HepG2 (cell line): Measurements from ENCODE around the gene COQ4. TPM values are rescaled to one million over a fixed set of nuclear protein-coding genes. Genes with fewer than 3 reads are reported as not detected.

Source experiments
- HCFC1 ChIP-seq: fragments of 150-350 bp; IDR thresholded peaks from 2 replicates; pipeline ENCODE4 v1.6.1; 2014; ENCODE audit warnings: low read depth, low read length
- MYNN ChIP-seq: sonication (generic); formaldehyde crosslinking; IDR thresholded peaks from 2 replicates; pipeline ENCODE4 v1.4.0; 2020; ENCODE audit warnings: mild to moderate bottlenecking, low read depth, missing genetic modification reagents
- NR2F1 ChIP-seq, 2 experiments: fragments of 450-650 bp in 1 of 2; formaldehyde crosslinking in 1 of 2; IDR thresholded peaks; 2 replicates each; pipeline versions ENCODE4 v1.5.0 to v1.6.1; 2016 to 2020; ENCODE audit warnings: mild to moderate bottlenecking in 1 of 2, missing compliant biosample characterization in 1 of 2, missing genetic modification reagents in 1 of 2, moderate library complexity in 1 of 2
- TGIF2 ChIP-seq: IDR thresholded peaks from 2 replicates; pipeline ENCODE4 v1.6.1; 2016; ENCODE audit warnings: control low read depth, missing compliant biosample characterization
- TOE1 ChIP-seq: sonication (generic); formaldehyde crosslinking; IDR thresholded peaks from 2 replicates; pipeline ENCODE4 v1.4.0; 2020; ENCODE audit warnings: mild to moderate bottlenecking, missing genetic modification reagents
- ZNF225 ChIP-seq: sonication (generic); formaldehyde crosslinking; IDR thresholded peaks from 2 replicates; pipeline ENCODE4 v1.4.0; 2020; ENCODE audit warnings: mild to moderate bottlenecking, missing genetic modification reagents
- ZNF3 ChIP-seq: IDR thresholded peaks from 2 replicates; pipeline ENCODE4 v1.7.0; 2017; ENCODE audit warnings: inconsistent platforms
- ZNF569 ChIP-seq: sonication (generic); formaldehyde crosslinking; IDR thresholded peaks from 2 replicates; pipeline ENCODE4 v1.5.0; 2020; ENCODE audit warnings: mild to moderate bottlenecking, missing genetic modification reagents, moderate library complexity, borderline replicate concordance
- ZNF746 ChIP-seq: sonication (generic); formaldehyde crosslinking; IDR thresholded peaks from 2 replicates; pipeline ENCODE4 v1.8.0; 2022; ENCODE audit warnings: mild to moderate bottlenecking, missing genetic modification reagents
- ZNF775 ChIP-seq: sonication (generic); formaldehyde crosslinking; IDR thresholded peaks from 2 replicates; pipeline ENCODE4 v1.4.0; 2020; ENCODE audit warnings: missing genetic modification reagents, mild to moderate bottlenecking, moderate library complexity, borderline replicate concordance
- ZSCAN31 ChIP-seq: sonication (generic); formaldehyde crosslinking; IDR thresholded peaks from 2 replicates; pipeline ENCODE4 v1.5.0; 2020; ENCODE audit warnings: low read depth, mild to moderate bottlenecking, missing genetic modification reagents
- polyA plus RNA-seq, 8 experiments: library from polyadenylated mRNA; depleted of rRNA in 3 of 8; stranded (reverse) in 7 of 8; unstranded in 1 of 8; fragments of >200 nt; fragmentation: Illumina TruSeq in 4 of 8; extraction: Trizol in 4 of 8; gene quantifications; 2 replicates each; pipeline versions ENCODE4 v1.2.1 to v1.2.3, GENCODE V29; 2011 to 2016; ENCODE audit warnings: low read depth in 4 of 8, missing spikeins in 1 of 8, mixed read lengths in 1 of 8; ENCODE audit not compliant: insufficient read depth in 1 of 8
- total RNA-seq, 5 experiments: library from RNA; depleted of rRNA; stranded (reverse); fragments of >200 nt; fragmentation: Illumina TruSeq; extraction: Trizol; gene quantifications; 2 replicates each; pipeline ENCODE4 v1.2.3, GENCODE V29; 2016; ENCODE audit warnings: low read depth in 1 of 5
- TF ChIP-seq, protein P1 (sequence below): sonication (generic); formaldehyde crosslinking; IDR thresholded peaks from 2 replicates; pipeline ENCODE4 v1.5.0; 2020; ENCODE audit warnings: mild to moderate bottlenecking, missing genetic modification reagents, moderate library complexity
- TF ChIP-seq, protein P2 (sequence below): sonication (generic); formaldehyde crosslinking; IDR thresholded peaks from 2 replicates; pipeline ENCODE4 v1.4.0; 2020; ENCODE audit warnings: missing genetic modification reagents, borderline replicate concordance
- TF ChIP-seq, protein P3 (sequence below): sonication (generic); formaldehyde crosslinking; IDR thresholded peaks from 2 replicates; pipeline ENCODE4 v1.4.0; 2020; ENCODE audit warnings: missing genetic modification reagents, mild to moderate bottlenecking, borderline replicate concordance
- TF ChIP-seq, protein P4 (sequence below): sonication (generic); formaldehyde crosslinking; IDR thresholded peaks from 2 replicates; pipeline ENCODE4 v1.4.0; 2020; ENCODE audit warnings: missing genetic modification reagents, mild to moderate bottlenecking, borderline replicate concordance

The COQ4 gene
- total and polyA plus RNA-seq, 2 of the 13 experiments (the other 11 are each of a cell fraction or from before 2014, with no cell fraction given) = 26.1 to 36.0 TPM

DNA sequence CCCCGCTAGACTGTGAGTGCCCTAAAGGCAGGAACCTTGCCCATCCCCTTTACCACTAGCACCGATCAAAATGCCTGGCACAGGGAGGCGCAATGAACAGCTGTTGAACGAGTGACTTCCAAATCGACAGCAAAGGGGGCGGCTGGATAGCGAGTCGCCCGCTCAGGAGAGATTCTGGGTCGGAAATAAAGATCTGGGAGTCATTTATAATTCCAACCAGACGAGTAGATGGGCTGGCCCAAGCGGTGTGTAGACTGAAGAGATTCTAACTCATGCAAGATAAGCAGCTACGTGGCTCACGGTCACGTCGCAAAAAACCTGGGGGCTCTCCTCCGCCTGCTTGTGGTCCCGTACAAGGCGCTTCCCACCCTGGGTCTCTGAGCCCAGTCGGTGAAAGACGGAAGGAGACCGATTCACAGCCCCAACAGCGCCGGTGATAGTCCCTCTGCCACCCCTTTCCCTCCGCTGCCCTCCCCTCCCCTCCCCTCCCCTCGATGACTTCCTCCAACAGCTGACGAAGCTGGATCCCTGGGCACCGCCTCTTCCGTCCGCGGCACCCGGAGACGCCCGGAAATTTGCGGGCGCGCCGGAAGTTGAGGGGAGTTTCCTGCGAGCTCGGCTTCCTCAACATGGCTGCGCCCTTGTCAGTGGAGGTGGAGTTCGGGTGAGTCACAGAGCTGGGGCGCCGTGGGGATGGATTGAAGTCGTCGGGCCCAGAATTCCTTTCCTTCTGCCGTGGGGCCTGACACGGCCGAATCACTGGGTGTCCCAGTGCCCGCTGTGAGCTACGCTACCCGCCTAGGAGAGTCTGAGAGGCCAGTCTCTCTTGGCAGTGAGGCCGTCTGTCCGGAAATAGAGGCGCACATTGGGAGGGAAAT, 48.4 kb downstream of the COQ4 start, which contains the start of gene URM1 (continued):
- 0 out of 2 replicates have a peak, but pooled peaks have one; percentile 56 for TF ChIP-seq ZNF225
- TF ChIP-seq, protein P1, sequence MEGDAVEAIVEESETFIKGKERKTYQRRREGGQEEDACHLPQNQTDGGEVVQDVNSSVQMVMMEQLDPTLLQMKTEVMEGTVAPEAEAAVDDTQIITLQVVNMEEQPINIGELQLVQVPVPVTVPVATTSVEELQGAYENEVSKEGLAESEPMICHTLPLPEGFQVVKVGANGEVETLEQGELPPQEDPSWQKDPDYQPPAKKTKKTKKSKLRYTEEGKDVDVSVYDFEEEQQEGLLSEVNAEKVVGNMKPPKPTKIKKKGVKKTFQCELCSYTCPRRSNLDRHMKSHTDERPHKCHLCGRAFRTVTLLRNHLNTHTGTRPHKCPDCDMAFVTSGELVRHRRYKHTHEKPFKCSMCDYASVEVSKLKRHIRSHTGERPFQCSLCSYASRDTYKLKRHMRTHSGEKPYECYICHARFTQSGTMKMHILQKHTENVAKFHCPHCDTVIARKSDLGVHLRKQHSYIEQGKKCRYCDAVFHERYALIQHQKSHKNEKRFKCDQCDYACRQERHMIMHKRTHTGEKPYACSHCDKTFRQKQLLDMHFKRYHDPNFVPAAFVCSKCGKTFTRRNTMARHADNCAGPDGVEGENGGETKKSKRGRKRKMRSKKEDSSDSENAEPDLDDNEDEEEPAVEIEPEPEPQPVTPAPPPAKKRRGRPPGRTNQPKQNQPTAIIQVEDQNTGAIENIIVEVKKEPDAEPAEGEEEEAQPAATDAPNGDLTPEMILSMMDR (CRISPR knock-in tag) = peak; percentile 33
- TF ChIP-seq NR2F1 (CRISPR knock-in tag; IDR thresholded peaks at IDR 0.05) = 0 out of 4 replicates have a peak, but pooled peaks of 1 of the 2 experiments have one; percentile 14
- 0 out of 2 replicates have a peak, but pooled peaks have one; percentile 41 for TF ChIP-seq TGIF2 (CRISPR knock-in tag)
- TF ChIP-seq HCFC1 = peak; percentile 50; the same call in 1 of the 2 replicates
- TF ChIP-seq, protein P2, sequence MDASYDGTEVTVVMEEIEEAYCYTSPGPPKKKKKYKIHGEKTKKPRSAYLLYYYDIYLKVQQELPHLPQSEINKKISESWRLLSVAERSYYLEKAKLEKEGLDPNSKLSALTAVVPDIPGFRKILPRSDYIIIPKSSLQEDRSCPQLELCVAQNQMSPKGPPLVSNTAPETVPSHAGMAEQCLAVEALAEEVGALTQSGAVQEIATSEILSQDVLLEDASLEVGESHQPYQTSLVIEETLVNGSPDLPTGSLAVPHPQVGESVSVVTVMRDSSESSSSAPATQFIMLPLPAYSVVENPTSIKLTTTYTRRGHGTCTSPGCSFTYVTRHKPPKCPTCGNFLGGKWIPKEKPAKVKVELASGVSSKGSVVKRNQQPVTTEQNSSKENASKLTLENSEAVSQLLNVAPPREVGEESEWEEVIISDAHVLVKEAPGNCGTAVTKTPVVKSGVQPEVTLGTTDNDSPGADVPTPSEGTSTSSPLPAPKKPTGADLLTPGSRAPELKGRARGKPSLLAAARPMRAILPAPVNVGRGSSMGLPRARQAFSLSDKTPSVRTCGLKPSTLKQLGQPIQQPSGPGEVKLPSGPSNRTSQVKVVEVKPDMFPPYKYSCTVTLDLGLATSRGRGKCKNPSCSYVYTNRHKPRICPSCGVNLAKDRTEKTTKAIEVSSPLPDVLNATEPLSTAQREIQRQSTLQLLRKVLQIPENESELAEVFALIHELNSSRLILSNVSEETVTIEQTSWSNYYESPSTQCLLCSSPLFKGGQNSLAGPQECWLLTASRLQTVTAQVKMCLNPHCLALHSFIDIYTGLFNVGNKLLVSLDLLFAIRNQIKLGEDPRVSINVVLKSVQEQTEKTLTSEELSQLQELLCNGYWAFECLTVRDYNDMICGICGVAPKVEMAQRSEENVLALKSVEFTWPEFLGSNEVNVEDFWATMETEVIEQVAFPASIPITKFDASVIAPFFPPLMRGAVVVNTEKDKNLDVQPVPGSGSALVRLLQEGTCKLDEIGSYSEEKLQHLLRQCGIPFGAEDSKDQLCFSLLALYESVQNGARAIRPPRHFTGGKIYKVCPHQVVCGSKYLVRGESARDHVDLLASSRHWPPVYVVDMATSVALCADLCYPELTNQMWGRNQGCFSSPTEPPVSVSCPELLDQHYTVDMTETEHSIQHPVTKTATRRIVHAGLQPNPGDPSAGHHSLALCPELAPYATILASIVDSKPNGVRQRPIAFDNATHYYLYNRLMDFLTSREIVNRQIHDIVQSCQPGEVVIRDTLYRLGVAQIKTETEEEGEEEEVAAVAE (CRISPR knock-in tag) = no peak
- no peak for TF ChIP-seq ZNF775
- TF ChIP-seq, protein P3, sequence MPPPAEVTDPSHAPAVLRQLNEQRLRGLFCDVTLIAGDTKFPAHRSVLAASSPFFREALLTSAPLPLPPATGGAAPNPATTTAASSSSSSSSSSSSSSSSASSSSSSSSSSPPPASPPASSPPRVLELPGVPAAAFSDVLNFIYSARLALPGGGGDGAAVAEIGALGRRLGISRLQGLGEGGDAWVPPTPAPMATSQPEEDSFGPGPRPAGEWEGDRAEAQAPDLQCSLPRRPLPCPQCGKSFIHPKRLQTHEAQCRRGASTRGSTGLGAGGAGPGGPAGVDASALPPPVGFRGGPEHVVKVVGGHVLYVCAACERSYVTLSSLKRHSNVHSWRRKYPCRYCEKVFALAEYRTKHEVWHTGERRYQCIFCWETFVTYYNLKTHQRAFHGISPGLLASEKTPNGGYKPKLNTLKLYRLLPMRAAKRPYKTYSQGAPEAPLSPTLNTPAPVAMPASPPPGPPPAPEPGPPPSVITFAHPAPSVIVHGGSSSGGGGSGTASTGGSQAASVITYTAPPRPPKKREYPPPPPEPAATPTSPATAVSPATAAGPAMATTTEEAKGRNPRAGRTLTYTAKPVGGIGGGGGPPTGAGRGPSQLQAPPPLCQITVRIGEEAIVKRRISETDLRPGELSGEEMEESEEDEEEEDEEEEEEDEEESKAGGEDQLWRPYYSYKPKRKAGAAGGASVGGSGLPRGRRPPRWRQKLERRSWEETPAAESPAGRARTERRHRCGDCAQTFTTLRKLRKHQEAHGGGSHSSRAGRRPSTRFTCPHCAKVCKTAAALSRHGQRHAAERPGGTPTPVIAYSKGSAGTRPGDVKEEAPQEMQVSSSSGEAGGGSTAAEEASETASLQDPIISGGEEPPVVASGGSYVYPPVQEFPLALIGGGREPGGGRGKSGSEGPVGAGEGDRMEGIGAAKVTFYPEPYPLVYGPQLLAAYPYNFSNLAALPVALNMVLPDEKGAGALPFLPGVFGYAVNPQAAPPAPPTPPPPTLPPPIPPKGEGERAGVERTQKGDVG (CRISPR knock-in tag) = no peak
- TF ChIP-seq TOE1 = no peak
- no peak for TF ChIP-seq ZNF569
- TF ChIP-seq ZSCAN31 (CRISPR knock-in tag) = no peak
- peak; percentile 85 for TF ChIP-seq ZNF746 (CRISPR knock-in tag)
- TF ChIP-seq MYNN (CRISPR knock-in tag) = no peak
- TF ChIP-seq ZNF3 (CRISPR knock-in tag) = peak; percentile 28; the same call in 1 of the 2 replicates
- TF ChIP-seq, protein P4, sequence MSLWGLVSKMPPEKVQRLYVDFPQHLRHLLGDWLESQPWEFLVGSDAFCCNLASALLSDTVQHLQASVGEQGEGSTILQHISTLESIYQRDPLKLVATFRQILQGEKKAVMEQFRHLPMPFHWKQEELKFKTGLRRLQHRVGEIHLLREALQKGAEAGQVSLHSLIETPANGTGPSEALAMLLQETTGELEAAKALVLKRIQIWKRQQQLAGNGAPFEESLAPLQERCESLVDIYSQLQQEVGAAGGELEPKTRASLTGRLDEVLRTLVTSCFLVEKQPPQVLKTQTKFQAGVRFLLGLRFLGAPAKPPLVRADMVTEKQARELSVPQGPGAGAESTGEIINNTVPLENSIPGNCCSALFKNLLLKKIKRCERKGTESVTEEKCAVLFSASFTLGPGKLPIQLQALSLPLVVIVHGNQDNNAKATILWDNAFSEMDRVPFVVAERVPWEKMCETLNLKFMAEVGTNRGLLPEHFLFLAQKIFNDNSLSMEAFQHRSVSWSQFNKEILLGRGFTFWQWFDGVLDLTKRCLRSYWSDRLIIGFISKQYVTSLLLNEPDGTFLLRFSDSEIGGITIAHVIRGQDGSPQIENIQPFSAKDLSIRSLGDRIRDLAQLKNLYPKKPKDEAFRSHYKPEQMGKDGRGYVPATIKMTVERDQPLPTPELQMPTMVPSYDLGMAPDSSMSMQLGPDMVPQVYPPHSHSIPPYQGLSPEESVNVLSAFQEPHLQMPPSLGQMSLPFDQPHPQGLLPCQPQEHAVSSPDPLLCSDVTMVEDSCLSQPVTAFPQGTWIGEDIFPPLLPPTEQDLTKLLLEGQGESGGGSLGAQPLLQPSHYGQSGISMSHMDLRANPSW = no peak
